ENCODE results near the gene SCYGR6.

Gene SCYGR6

GRCh38 chr2:227710986-227711385 is 13.6 kb downstream of the SCYGR6 start:
- no peak overlapping the region for H3K4me3 ChIP-seq (ENCODE audit: low read depth, low read length)
- TF ChIP-seq, protein P1, sequence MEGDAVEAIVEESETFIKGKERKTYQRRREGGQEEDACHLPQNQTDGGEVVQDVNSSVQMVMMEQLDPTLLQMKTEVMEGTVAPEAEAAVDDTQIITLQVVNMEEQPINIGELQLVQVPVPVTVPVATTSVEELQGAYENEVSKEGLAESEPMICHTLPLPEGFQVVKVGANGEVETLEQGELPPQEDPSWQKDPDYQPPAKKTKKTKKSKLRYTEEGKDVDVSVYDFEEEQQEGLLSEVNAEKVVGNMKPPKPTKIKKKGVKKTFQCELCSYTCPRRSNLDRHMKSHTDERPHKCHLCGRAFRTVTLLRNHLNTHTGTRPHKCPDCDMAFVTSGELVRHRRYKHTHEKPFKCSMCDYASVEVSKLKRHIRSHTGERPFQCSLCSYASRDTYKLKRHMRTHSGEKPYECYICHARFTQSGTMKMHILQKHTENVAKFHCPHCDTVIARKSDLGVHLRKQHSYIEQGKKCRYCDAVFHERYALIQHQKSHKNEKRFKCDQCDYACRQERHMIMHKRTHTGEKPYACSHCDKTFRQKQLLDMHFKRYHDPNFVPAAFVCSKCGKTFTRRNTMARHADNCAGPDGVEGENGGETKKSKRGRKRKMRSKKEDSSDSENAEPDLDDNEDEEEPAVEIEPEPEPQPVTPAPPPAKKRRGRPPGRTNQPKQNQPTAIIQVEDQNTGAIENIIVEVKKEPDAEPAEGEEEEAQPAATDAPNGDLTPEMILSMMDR (IDR thresholded peaks at IDR 0.05; ENCODE audit: low read depth, low read length): no peak

DNA sequence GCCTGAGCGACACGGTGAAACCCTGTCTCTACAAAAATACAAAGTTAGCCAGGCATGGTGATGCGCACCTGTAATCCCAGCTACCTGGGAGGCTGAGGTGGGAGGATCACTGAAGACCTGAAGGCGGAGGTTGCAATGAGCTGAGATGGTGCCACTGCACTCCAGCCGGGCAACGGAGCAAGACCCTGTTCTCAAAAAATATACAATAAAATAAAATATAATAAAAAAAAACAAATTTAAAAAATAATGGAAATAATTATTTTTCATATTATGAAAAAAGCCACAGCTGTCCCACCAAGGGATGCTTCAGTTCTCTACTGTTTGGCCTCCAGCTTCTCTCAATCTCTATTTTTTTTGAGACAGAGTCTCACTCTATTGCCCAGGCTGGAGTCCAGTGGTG is 17.2 kb downstream of the SCYGR6 start:
- TF ChIP-seq, protein P1 (IDR thresholded peaks at IDR 0.05; ENCODE audit: low read depth, low read length): no peak
- no peak overlapping the region for H3K4me3 ChIP-seq (ENCODE audit: low read depth, low read length)

DNA sequence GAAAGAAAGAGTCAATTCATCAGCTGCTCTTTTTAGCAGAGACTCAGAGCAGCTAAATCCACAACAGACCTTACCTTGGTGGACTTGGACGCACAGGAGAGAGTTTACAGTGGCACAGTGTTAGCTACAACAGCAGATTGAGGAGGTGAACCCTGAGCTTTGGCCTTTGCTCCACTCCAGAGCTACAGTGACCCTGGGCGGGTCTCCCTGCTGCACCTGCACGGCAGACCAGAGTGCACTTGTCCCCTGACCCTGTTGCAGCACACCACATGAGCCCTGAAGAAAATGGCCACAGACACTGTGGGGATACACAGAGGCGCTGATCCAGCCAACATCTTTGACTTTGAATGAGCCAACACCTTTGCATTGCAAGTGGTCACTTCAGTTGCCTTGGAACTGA is 17.7 kb downstream of the SCYGR6 start:
- TF ChIP-seq, protein P1 (IDR thresholded peaks at IDR 0.05; ENCODE audit: low read depth, low read length): no peak
- H3K4me3 ChIP-seq (ENCODE audit: low read depth, low read length): no peak overlapping the region

DNA sequence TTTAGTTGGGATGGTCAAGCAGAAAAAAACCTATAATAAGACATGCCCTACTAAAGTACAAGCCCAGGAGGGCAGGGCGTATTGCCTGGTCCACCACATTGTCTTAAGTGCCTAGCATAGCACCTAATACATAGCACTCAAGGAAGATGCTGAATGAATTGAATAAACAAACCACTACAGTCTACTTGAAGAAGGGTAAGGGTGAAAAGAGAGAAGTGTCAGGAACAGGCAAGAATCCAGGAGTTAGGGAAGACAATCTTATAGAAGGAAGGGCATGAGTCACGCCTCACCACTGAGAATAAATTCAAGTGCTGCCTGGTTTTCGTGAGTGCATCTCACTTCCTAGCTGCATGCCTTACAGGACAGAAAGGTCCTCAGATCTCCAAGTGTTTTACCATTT is 20.6 kb downstream of the SCYGR6 start:
- H3K4me3 ChIP-seq (ENCODE audit: low read depth, low read length): no peak overlapping the region
- TF ChIP-seq, protein P1 (IDR thresholded peaks at IDR 0.05; ENCODE audit: low read depth, low read length): no peak

DNA sequence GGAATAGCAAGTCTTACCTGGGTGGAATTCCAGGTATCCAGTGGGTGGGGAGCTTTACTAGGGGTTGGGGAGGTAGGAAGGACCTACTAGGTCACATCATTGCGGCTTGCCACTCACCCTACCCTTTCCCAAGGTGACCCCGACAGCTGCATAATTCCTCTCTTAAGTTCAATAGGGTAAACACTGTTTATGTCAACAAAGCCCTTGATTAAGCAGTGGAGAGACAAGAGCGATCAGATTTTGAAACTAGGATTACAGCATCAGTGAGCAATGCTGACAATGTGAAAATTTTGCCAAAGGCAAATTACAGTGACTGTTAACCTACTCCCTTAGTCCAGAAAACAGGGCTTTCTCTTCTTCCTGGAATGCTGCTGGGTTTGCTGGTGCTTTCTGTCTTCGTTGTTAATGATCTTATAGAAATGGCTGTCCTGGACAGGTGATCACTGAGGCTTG is 21.3 kb downstream of the SCYGR6 start:
- no peak overlapping the region for H3K4me3 ChIP-seq (ENCODE audit: low read depth, low read length)
- TF ChIP-seq, protein P1 (IDR thresholded peaks at IDR 0.05; ENCODE audit: low read depth, low read length): no peak

DNA sequence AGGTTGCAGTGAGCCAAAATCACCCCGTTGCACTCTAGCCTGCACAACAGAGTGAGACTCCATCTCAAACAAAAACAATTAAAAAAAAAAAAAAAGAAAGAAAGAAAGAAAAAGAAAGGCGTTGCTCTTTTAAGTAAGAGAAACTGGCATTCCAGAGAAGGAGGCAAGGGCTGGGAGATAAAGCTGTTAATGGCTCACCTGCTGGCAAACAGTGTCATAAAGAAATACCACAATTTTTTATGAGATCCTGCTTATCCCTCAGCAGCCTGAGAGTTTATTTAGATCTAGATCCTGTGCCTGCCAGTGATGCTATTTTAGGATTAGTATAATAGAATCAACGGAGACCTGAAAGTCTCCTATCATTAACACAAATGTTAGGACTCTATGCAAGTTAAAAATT is 23.0 kb downstream of the SCYGR6 start:
- H3K4me3 ChIP-seq (ENCODE audit: low read depth, low read length): no peak overlapping the region
- TF ChIP-seq, protein P1 (IDR thresholded peaks at IDR 0.05; ENCODE audit: low read depth, low read length): no peak

DNA sequence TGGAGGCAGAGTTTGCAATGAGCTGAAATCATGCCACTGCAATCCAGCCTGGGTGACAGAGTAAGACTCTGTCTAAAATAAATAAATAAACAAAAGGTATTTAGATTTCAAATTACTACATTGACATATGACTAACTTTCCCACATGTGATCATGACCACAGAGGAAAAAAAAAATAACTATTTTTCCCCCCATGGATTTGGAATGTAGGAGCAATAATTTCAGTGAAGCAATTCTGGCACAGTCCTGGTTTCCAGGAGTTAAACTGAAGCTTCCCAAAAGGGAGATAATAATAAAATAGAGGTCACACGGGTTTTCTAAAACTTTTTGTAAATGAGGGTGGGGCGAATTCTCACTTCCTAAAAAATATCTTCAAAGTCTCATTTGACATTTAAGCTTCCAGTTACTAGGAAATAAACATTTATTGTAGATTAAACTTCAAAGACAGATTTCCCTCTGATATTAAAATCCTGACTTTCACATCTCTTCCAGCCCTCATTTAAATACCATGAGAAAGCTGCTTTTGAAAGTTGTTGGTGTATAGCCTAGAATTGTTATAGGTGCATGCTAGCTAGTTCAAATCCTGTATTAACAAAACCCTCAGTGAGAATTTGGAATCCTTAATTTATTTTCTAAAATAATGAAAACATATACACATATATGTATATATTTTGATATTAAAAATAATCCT is 27.4 kb downstream of the SCYGR6 start:
- TF ChIP-seq, protein P1 (IDR thresholded peaks at IDR 0.05; ENCODE audit: low read depth, low read length): no peak
- H3K4me3 ChIP-seq (ENCODE audit: low read depth, low read length): no peak overlapping the region
